GM12873 (cell line): Measurements from ENCODE around the gene CAMSAP1.

ENCODE experiments used
- TF ChIP-seq, protein P1 (sequence below): IDR thresholded peaks from 2 replicates; pipeline ENCODE4 v1.5.1; 2012; ENCODE audit warnings: low read depth, mild to moderate bottlenecking, moderate library complexity, low read length, control low read depth; ENCODE audit not compliant: insufficient read depth; ENCODE audit errors: missing control alignments

The CAMSAP1 gene

DNA sequence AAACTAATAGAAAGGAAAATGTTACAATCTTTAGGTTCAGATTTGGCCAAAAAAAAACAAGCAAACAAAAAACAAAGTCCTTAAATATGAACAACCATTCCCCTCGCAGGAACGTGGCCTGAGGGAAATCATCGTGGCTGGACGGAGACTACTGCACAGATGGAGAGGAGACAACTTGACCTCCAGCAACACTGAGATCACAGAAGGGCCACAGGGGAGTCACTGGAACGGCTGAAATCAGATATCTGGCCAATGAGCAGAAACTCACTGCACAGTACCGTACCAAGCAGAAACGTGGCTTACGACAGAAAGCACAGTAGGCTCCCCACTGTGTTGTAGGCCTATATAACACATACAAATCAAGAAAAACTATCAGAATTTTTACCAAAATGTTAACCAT is 27.7 kb downstream of the CAMSAP1 start:
- TF ChIP-seq, protein P1, sequence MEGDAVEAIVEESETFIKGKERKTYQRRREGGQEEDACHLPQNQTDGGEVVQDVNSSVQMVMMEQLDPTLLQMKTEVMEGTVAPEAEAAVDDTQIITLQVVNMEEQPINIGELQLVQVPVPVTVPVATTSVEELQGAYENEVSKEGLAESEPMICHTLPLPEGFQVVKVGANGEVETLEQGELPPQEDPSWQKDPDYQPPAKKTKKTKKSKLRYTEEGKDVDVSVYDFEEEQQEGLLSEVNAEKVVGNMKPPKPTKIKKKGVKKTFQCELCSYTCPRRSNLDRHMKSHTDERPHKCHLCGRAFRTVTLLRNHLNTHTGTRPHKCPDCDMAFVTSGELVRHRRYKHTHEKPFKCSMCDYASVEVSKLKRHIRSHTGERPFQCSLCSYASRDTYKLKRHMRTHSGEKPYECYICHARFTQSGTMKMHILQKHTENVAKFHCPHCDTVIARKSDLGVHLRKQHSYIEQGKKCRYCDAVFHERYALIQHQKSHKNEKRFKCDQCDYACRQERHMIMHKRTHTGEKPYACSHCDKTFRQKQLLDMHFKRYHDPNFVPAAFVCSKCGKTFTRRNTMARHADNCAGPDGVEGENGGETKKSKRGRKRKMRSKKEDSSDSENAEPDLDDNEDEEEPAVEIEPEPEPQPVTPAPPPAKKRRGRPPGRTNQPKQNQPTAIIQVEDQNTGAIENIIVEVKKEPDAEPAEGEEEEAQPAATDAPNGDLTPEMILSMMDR, result no peak

DNA sequence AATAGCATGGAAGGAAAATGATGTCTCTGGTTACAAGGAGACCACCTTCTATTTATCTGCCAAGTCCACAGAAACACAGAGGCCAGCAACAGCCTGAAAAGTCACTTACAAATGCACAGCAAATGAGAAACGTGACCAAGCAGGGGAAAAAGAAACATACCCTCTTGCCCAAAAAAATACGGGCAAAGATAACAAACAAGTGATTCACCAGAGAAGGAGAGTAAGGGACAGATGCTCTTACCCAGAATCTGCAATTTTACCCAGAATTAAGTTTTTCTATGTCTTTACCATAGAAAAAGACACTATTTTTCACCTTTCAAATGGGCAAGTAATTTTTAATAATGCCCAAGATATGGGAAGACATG is 28.1 kb downstream of the CAMSAP1 start:
- TF ChIP-seq, protein P1, result no peak

DNA sequence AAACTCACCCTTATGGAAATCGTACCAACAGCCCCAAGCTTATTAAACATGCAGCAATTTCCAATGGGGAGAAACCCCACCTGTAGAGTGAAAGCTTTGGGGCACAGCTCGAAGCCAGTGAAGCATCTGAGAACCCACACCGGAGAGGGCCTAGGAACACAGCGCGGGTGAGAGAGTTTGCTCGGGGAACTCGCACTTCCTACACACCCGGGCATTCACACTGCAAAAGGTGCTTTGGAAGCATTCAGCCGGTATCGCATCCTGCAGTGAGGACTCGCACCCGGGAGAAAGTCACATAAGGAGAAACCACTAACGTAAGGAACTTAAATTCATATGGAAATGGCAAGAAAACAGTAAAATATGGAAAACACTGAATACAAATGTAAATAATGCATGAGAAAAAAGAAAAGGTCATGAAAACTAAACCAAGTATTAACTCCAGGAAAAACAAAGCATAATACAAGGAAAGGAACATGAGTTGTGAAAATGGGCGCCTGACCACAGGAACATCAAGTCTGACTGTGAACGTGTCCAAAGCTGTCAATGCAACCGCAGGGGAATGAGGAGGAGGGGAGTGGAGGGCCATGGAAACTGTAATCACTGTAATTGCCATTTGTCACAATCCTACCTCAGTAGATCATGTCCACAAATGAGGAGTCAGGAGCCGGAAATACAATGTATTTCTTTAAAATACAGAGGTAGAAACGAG is 28.7 kb downstream of the CAMSAP1 start:
- TF ChIP-seq, protein P1, result no peak

DNA sequence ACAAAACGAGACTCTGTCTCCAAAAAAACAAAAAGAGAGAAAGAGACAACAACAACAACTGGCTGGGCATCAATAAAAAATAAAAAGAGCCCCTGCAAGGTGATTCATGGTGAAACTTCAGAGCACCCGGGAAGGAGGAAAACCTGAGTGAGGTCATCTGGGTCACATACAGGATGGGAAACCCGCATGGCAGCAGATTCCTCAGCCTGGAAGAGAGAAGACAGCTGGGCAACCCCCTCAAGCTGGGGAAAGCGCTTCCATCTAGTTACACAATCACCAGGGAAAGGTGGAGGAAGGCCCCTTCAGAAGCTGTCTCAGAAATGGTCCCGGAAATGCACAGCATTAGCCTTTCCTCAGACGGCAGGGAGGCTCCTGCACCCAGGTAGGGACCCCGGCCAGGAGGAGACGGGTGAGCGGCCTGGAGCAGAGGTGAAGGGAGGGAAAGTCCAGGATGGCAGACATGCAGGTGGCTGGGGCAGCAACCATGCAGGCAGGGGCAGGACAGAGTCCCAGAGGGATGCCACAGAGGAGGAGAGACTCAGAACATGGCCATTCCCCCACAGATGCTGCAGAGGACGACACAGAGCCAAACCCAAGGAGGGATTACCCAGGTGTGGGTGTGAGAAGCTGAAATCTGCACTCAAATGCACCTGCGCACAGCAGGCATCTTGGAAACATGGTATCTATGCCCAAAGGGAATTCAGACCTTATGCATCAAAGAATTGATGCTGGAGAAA is 29.4 kb downstream of the CAMSAP1 start:
- TF ChIP-seq, protein P1, result no peak

DNA sequence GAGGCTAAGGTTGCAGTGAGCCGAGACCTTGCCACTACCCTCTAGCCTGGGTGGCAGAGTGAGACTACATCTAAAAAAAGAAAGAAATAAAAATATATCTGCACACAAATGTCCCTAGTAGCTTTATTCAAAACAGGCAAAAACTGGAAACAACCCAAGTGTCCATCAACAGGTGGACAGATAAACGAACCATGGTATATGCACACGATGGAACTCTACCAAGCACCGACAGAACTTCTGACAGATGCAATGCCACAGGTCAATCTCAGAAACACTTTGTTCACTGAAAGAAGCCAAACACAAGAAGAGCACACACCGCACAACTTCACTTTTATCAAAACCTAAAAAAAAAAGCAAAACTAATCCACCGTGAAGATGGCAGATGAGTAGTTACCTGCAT is 30.4 kb downstream of the CAMSAP1 start:
- TF ChIP-seq, protein P1, result no peak

DNA sequence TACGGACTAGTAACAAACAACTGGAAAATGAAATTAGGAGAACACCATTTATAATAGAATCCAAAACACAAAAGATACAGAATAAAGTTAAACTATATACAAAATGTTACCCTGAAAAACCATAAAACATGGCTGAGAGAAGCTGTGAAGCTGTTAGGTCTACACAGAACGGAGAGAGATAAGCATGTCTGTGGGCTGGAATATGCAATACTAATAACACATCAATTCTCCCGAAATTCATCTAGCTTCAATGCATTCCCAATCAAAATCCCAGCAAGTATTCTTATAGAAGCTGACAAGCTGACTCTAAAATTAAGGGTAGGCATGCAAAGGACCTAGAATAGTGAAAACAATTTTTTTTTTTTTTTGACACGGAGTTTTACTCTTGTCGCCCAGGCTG is 32.5 kb downstream of the CAMSAP1 start:
- TF ChIP-seq, protein P1, result no peak

DNA sequence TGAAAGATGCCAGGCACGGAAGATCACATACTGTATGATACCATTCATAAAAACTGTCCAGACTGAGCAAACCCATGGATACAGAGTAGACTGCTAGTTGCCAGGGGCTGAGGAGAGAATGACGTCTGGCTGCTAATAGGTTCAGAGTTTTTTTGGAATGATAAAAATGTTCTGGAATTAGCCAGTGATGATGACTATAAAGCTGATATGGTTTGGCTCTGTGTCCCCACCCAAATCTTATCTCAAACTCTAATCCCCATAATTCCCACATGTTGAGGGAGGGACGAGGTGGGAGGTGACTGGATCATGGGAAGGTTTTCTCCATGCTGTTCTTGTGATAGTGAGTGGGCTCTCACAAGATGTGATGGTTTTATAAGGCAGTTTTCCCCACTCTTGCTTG is 37.4 kb downstream of the CAMSAP1 start:
- TF ChIP-seq, protein P1, result no peak
